ENCODE data around the gene NECAP2. TPM values are rescaled to one million over a fixed set of nuclear protein-coding genes. Genes with fewer than 3 reads are reported as not detected.

NECAP2 gene, protein sequence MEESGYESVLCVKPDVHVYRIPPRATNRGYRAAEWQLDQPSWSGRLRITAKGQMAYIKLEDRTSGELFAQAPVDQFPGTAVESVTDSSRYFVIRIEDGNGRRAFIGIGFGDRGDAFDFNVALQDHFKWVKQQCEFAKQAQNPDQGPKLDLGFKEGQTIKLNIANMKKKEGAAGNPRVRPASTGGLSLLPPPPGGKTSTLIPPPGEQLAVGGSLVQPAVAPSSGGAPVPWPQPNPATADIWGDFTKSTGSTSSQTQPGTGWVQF
- 108 and 111 TPM in 2 replicates for polyA plus RNA-seq (2011; rRNA removed)
- polyA minus RNA-seq (2011; rRNA and poly(A)+ RNA removed), result 76.6 and 91.7 TPM in 2 replicates

DNA sequence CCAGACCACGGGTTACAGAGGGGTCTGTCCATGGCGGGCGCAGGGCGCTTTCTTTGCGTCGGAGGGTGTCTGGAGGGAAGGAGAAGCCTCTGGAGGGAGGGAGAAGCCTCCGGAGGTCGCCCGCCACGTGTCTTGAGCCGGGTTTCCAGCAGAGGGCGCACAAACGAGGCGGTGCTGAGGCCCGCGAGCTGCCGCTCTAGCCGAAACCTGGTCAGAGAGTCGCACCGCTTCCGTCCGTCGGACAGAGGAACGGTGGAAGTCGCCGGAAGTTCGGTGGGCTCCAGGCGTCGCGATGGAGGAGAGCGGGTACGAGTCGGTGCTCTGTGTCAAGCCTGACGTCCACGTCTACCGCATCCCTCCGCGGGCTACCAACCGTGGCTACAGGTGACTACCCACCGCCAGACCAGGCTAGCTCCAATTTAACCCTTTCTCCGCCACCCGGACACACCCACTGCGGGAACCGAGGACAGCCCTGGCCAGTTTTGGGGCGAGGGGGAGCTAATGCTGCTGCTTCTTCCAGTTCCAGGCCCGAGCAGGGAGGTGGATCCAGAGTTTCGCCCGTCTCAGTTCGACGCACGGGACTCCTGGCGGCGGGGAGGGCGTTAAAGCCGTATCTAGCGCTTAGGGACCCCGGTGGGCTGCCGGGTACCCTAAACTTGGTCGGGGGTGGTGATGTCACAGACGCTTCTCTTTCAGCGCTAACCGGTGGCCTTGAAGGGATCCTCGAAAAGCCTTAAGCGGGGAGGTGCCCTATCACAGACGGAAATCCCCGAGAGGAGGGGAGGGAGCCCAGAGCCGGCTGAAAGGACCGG is at the start of gene NECAP2:
Gene NECAP2 (plus strand): TSS at position 255 of the 812 bp plus-strand sequence. CDS start 38 bp downstream, at position 293.
- H3K9me3 ChIP-seq (ENCODE audit: control insufficient read depth, insufficient read depth, low read length), result peaks cover 6% of the 10 kb centered on the region; the same call in 1 of the 2 replicates
- H3K27me3 ChIP-seq (ENCODE audit: control insufficient read depth, insufficient read depth, low read length), result no peaks in the 10 kb centered on the region
- DNase-seq (ENCODE audit: low read depth, low spot score), result peak; percentile 85
- ChIA-PET POLR2A (interaction anchor here (0.6 to 1.1 kb wide), 3 partner anchors 12 to 73 kb away, joined by 3 to 5 read pairs (median 3); no protein-coding TSS in a partner anchor), CTCF (interaction anchor here (0.6 to 2.4 kb wide), 22 partner anchors 9 to 180 kb away, joined by 3 to 28 read pairs (median 4); no protein-coding TSS in a partner anchor)
- H3K4me3 ChIP-seq (ENCODE audit: low read depth, low read length), result peak within 1 kb of the TSS; percentile 99
- peak within 1 kb of the TSS; percentile 82 for H3K27ac ChIP-seq (ENCODE audit: low read depth, low read length)
- TF ChIP-seq, protein P1, sequence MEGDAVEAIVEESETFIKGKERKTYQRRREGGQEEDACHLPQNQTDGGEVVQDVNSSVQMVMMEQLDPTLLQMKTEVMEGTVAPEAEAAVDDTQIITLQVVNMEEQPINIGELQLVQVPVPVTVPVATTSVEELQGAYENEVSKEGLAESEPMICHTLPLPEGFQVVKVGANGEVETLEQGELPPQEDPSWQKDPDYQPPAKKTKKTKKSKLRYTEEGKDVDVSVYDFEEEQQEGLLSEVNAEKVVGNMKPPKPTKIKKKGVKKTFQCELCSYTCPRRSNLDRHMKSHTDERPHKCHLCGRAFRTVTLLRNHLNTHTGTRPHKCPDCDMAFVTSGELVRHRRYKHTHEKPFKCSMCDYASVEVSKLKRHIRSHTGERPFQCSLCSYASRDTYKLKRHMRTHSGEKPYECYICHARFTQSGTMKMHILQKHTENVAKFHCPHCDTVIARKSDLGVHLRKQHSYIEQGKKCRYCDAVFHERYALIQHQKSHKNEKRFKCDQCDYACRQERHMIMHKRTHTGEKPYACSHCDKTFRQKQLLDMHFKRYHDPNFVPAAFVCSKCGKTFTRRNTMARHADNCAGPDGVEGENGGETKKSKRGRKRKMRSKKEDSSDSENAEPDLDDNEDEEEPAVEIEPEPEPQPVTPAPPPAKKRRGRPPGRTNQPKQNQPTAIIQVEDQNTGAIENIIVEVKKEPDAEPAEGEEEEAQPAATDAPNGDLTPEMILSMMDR (IDR thresholded peaks at IDR 0.05; ENCODE audit: low read depth, low read length), result peak; percentile 72

DNA sequence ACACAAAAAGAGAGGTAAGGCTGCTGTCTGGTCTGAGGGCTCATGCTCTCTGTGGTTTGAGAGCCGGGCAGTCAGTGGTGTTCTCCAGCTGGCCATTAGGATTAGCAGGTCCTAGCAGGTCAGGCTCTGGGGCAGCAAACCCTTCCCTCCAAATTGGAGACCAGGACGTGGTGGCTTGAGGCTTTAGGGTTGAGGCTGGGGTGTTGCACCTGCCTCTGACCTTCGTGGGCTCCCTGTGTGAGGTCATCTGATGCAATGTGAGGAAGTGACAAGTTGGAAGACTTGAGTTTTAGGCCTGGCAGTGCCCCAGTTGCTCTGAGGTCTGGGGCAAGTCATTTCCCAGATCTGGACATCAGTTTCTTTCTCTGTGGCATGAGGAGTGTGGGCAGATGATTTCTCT is 49.1 kb upstream of the NECAP2 start:
- ChIA-PET POLR2A (no interaction called here), CTCF (interaction anchor here (1.1 kb wide), 1 partner anchor 27 kb away, joined by 3 read pairs; no protein-coding TSS in a partner anchor)
- DNase-seq (ENCODE audit: low read depth, low spot score), result no peak
- Histone ChIP-seq H3K27me3 (ENCODE audit: control insufficient read depth, insufficient read depth, low read length) (no peaks in the 10 kb centered on the region), H3K9me3 (ENCODE audit: control insufficient read depth, insufficient read depth, low read length) (no peaks in the 10 kb centered on the region; the same call in 1 of the 2 replicates), H3K27ac (ENCODE audit: low read depth, low read length) (no peak overlapping the region), H3K4me3 (ENCODE audit: low read depth, low read length) (no peak overlapping the region)
- TF ChIP-seq, protein P1 (IDR thresholded peaks at IDR 0.05; ENCODE audit: low read depth, low read length), result no peak

DNA sequence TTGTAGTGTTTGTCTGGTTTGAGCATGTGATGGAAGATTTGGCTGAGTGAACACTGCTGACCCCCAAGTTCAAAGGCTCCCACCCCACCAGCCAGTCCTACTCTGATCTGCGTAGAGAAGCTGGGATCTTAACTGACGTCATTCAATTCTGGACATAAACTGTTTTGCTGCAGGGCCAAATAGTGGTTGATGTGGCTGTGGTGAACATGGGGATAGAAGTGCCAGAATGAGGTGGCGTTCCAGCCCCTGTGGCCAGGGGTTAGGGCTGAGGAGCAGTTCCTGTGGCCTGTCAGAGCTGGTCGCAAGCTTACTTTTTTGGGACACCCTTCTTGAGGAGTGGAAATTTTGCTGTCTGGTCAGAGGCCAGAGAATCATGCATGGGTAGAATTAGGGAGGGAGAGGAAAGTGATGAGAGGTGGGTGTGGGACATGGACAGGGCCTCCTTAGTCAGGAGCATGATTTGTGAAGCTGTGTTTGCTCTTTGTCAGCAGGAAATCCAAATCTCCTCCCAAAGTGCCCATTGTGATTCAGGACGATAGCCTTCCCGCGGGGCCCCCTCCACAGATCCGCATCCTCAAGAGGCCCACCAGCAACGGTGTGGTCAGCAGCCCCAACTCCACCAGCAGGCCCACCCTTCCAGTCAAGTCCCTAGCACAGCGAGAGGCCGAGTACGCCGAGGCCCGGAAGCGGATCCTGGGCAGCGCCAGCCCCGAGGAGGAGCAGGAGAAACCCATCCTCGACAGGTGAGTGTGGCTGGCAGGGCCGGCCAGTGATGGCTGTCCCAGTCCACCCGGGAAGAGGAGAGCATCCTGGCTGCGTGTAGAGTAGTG is 47.6 kb upstream of the NECAP2 start:
- POLR2A ChIA-PET, result interaction anchor here (0.5 kb wide), 1 partner anchor 17 kb away, joined by 3 read pairs; no protein-coding TSS in a partner anchor
- Histone ChIP-seq H3K27ac (ENCODE audit: low read depth, low read length) (peak overlapping the region; percentile 11), H3K9me3 (ENCODE audit: control insufficient read depth, insufficient read depth, low read length) (no peaks in the 10 kb centered on the region; the same call in 1 of the 2 replicates), H3K4me3 (ENCODE audit: low read depth, low read length) (no peak overlapping the region), H3K27me3 (ENCODE audit: control insufficient read depth, insufficient read depth, low read length) (no peaks in the 10 kb centered on the region)
- CTCF ChIA-PET, result interaction anchor here (0.9 to 1.6 kb wide), 2 partner anchors 9 to 12 kb away, joined by 3 to 4 read pairs; no protein-coding TSS in a partner anchor
- TF ChIP-seq, protein P1 (IDR thresholded peaks at IDR 0.05; ENCODE audit: low read depth, low read length), result no peak
- DNase-seq (ENCODE audit: low read depth, low spot score), result no peak

DNA sequence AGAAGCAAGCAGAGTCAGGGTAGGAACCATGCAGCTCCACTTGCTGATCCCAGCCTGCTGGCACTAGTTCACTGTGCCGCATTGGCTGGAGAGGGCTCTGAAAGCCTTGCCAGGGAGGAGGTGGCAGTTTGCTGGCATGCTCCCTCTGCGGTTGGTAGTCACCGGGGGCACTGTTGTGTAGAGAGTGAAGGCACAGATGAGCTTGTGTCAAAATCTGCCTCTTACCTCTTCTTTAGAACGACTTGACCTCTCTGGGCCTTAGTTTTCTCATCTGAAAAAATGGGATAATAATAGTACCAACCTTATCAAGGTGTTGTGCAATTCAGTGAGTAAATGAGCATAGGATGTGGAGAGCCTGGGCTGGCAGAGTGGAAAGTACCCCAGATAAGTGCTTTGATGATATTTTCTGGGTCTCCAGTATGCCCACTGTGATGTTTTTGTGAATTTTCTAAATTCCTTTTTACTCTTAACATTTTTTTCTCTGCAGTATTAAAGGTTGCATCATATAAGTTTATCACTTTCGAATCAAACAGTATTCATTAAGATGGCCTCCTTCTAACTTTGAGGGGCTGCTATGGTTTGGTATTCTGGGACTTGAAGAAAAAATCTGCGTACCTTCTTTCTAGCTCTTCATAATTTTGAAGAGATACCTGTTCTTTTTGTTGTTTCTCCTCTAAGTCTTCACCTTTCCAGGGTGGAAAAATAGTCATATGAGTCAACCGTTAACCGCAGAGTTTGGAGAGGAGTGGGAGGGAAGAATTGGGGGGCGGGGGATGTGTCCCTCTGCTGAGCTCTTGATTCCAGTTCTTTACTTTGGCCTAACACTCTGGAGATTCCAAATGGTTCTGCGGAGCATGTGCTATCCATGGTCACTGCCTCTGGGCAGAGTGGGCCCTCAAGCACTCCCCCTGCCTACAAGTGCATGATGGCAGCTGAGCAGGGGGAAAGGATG is 46.7 kb upstream of the NECAP2 start:
- no peak for DNase-seq (ENCODE audit: low read depth, low spot score)
- Histone ChIP-seq H3K27me3 (ENCODE audit: control insufficient read depth, insufficient read depth, low read length) (no peaks in the 10 kb centered on the region), H3K27ac (ENCODE audit: low read depth, low read length) (peak overlapping the region; percentile 21), H3K4me3 (ENCODE audit: low read depth, low read length) (no peak overlapping the region), H3K9me3 (ENCODE audit: control insufficient read depth, insufficient read depth, low read length) (no peaks in the 10 kb centered on the region; the same call in 1 of the 2 replicates)
- TF ChIP-seq, protein P1 (IDR thresholded peaks at IDR 0.05; ENCODE audit: low read depth, low read length), result no peak
- POLR2A ChIA-PET, result no interaction called here
- CTCF ChIA-PET, result interaction anchor here (0.9 to 1.6 kb wide), 2 partner anchors 8 to 13 kb away, joined by 3 to 4 read pairs; no protein-coding TSS in a partner anchor

Measured in AG04450 (cell line).